ENCODE measurements around the gene SBNO2. TPM values are rescaled to one million over a fixed set of nuclear protein-coding genes. Genes with fewer than 3 reads are reported as not detected.
A peak's percentile ranks its signal among the peaks of the same experiment; 100 is the strongest.

SBNO2 gene
- polyA plus RNA-seq, 1 of the 3 experiments (the other 2 are of a cell fraction), result 18.3 TPM

- H3K27me3 ChIP-seq (ENCODE audit: insufficient read depth), result no peaks in the 10 kb centered on the region
- H3K36me3 ChIP-seq (replicated peaks in 1 of 2; ENCODE audit: control insufficient read depth in 1 of 2, insufficient read depth in 2 of 2, low read length in 1 of 2), result peaks cover 0 to 34% of the 10 kb centered on the region in 2 experiments
- H3K9me2 ChIP-seq, result no peaks in the 10 kb centered on the region
- no peaks in the 10 kb centered on the region for H3K9me3 ChIP-seq
- H3K27ac ChIP-seq (ENCODE audit: low read depth in 2 of 2, low read length in 1 of 2), result no peak overlapping the region
- no peak for TF ChIP-seq CTCF (IDR thresholded peaks at IDR 0.05)
- no peak for TF ChIP-seq NFIC (IDR thresholded peaks at IDR 0.05; ENCODE audit: borderline replicate concordance)
- no peak for TF ChIP-seq USF2 (IDR thresholded peaks at IDR 0.05; ENCODE audit: borderline replicate concordance, low read depth, low read length)
- TF ChIP-seq NRF1 (IDR thresholded peaks at IDR 0.05; ENCODE audit: low read depth, low read length), result no peak
- H4K20me1 ChIP-seq (ENCODE audit: insufficient read depth), result peaks cover 21% of the 10 kb centered on the region; the same call in 1 of the 2 replicates
- H3K4me3 ChIP-seq (ENCODE audit: low read depth in 2 of 2, low read length in 1 of 2), result no peak overlapping the region
- WGBS (ENCODE audit: low lambda C conversion rate), result 100% methylated on average over 10 of the region's 32 CpGs
- CTCF ChIA-PET, result interaction anchor here (0.6 to 1.9 kb wide), 6 partner anchors 18 to 138 kb away, joined by 3 to 5 read pairs (median 4); no protein-coding TSS in a partner anchor
- H3K4me2 ChIP-seq, result peak overlapping the region; percentile 98; the same call in 1 of the 2 replicates
- no peak overlapping the region for H3K9ac ChIP-seq
- no peak overlapping the region for H2AFZ ChIP-seq (ENCODE audit: low read depth)
- peaks cover 18% of the 10 kb centered on the region; the same call in 1 of the 2 replicates for H3K79me2 ChIP-seq (ENCODE audit: insufficient read depth)
- H3K4me1 ChIP-seq (ENCODE audit: control insufficient read depth in 1 of 2, insufficient read depth in 2 of 2, low read depth in 1 of 2, low read length in 1 of 2), result peaks cover 21 to 22% of the 10 kb centered on the region in 2 experiments; a peak in 3 of 4 replicates
- no peak for DNase-seq
- peaks cover 34% of the 10 kb centered on the region for H3F3A ChIP-seq (replicated peaks; ENCODE audit: insufficient read depth)
- POLR2A ChIA-PET, result interaction anchor here (1.3 kb wide), 1 partner anchor 24 kb away, joined by 3 read pairs; no protein-coding TSS in a partner anchor
Measured at GRCh38 chr19:1105873-1106840, 67.9 kb downstream of the SBNO2 start.

- CTCF ChIA-PET, result interaction anchor here (0.8 to 4.4 kb wide), 8 partner anchors 8 to 168 kb away, joined by 3 to 44 read pairs (median 4); no protein-coding TSS in a partner anchor
- H2AFZ ChIP-seq (ENCODE audit: low read depth), result no peak overlapping the region
Measured at GRCh38 chr19:1105008-1105872, 68.8 kb downstream of the SBNO2 start.

More at GRCh38 chr19:1105008-1105872, 68.8 kb downstream of the SBNO2 start:
- POLR2A ChIA-PET, result interaction anchor here (1.2 to 2.6 kb wide), 3 partner anchors 8 to 83 kb away, joined by 3 to 15 read pairs (median 4); no protein-coding TSS in a partner anchor
- H3K9me3 ChIP-seq, result no peaks in the 10 kb centered on the region
- H3K9me2 ChIP-seq, result no peaks in the 10 kb centered on the region
- H3K4me3 ChIP-seq (ENCODE audit: low read depth in 2 of 2, low read length in 1 of 2), result peak overlapping the region; percentile 80 to 81
- H3K36me3 ChIP-seq (replicated peaks in 1 of 2; ENCODE audit: control insufficient read depth in 1 of 2, insufficient read depth in 2 of 2, low read length in 1 of 2), result peaks cover 0 to 32% of the 10 kb centered on the region in 2 experiments
- DNase-seq, result peak; percentile 81
- TF ChIP-seq IRF3 (IDR thresholded peaks at IDR 0.05; ENCODE audit: low read depth, low read length) (no peak), TEAD4 (IDR thresholded peaks at IDR 0.05; ENCODE audit: borderline replicate concordance, insufficient read depth) (no peak), NRF1 (IDR thresholded peaks at IDR 0.05; ENCODE audit: low read depth, low read length) (no peak), MAX (IDR thresholded peaks at IDR 0.05; ENCODE audit: low read depth) (0 out of 2 replicates have a peak, but pooled peaks have one; percentile 36), ZBTB33 (IDR thresholded peaks at IDR 0.05; ENCODE audit: borderline replicate concordance, low read depth) (no peak), GABPA (IDR thresholded peaks at IDR 0.05; ENCODE audit: low read depth) (no peak), TAF1 (IDR thresholded peaks at IDR 0.05; ENCODE audit: borderline replicate concordance, low read depth, low read length) (no peak), FOSL2 (IDR thresholded peaks at IDR 0.05; ENCODE audit: borderline replicate concordance, low read depth) (no peak)
- H3K9ac ChIP-seq, result peak overlapping the region; percentile 91; the same call in 1 of the 2 replicates
- H4K20me1 ChIP-seq (ENCODE audit: insufficient read depth), result peaks cover 21% of the 10 kb centered on the region; the same call in 1 of the 2 replicates
- peak overlapping the region; percentile 98 for H3K4me2 ChIP-seq
- WGBS (ENCODE audit: low lambda C conversion rate), result 44% methylated on average over 33 of the region's 69 CpGs
- peaks cover 21 to 22% of the 10 kb centered on the region in 2 experiments; a peak in 3 of 4 replicates for H3K4me1 ChIP-seq (ENCODE audit: control insufficient read depth in 1 of 2, insufficient read depth in 2 of 2, low read depth in 1 of 2, low read length in 1 of 2)
- H3K79me2 ChIP-seq (ENCODE audit: insufficient read depth), result peaks cover 18% of the 10 kb centered on the region; the same call in 1 of the 2 replicates
- peak overlapping the region; percentile 85 to 87 for H3K27ac ChIP-seq (ENCODE audit: low read depth in 2 of 2, low read length in 1 of 2)
- no peaks in the 10 kb centered on the region for H3K27me3 ChIP-seq (ENCODE audit: insufficient read depth)
- H3F3A ChIP-seq (replicated peaks; ENCODE audit: insufficient read depth), result peaks cover 38% of the 10 kb centered on the region

Data from SK-N-SH (cell line).